NCI-H2081 (cell line): ENCODE data around the gene SPATA13.
A peak's percentile ranks its signal among the peaks of the same experiment; 100 is the strongest.

Source experiments
- DNase-seq, 2 experiments: peaks; one replicate each; lab custom pipeline; 2025; lab: John Stamatoyannopoulos, UW

Gene SPATA13

GRCh38 chr13:24223341-24224231 lies 63.1 kb downstream of the SPATA13 start:
- no peak for DNase-seq

GRCh38 chr13:24224232-24224680 lies 63.7 kb downstream of the SPATA13 start:
- DNase-seq: no peak

DNA sequence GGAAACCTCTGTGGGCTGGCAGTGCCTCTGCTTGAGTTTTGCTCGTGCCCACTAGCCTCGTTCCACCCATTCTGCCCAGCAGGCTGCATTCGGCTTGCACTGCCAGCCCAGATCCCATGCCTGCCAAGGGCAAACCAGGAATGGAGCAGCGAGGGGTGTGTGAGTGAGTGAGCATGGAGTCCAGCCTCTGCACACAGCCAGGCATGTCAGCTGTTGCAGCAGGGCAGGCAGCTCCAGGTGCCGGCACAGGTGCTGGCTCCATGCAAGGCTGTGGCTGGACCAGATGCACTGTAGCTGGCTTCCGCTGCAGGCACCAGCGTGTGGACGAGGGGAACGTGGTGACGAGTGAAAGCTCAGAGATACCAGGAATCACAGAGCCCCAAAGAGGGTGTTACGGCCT lies 64.5 kb downstream of the SPATA13 start:
- DNase-seq: no peak

DNA sequence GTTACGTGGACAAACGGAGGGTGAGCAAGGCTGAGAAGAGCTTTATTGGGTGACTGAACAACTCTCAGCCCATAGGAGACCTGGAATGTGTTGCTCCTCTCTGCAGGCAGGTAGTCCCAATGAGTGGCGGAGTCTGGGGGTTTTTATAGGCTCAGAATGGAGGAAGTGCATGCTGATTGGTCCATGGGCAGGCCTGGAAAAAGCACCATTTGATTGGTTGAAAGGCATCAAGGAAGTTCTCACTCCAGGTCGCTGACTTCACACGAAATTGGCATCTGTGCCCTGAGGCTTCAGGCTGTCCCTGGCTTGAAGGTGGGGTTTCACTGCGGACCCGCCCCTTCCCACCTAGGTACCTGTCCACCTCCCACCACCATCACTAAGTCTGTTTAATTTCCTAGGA lies 65.4 kb downstream of the SPATA13 start:
- DNase-seq: no peak

- DNase-seq: no peak
Observed at GRCh38 chr13:24226762-24227161, 66.2 kb downstream of the SPATA13 start.

DNA sequence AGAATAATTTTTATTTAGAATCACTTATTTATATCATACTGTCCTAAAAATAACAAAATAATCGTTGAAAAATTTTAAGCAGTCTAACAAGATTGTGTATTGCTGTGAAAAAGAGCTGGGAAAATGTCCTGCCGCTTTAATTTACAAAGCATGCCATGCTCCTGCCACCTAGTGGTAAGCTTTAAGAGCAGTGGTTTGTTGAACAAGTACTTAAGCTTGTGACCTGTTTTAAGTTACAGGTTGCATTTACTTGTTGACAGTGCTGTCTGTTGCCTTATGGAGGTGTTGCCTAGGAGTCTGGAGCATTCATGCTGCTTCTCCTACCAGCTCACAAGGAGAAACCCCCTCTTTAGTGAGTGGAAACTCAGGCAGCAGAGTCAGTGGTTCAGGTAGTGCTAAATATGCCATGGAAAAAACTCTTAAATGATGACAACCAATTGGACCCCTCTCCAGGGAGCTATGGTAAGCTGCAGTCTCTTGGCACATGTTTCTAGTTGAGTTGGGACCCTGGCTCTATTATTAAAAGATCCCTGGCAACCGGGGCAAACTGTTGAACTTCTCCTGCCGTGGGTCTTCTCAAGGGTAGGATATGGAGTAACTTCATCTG lies 68.4 kb downstream of the SPATA13 start:
- peak; percentile 37 to 60 for DNase-seq

GRCh38 chr13:24230428-24231072 lies 70.0 kb downstream of the SPATA13 start:
- DNase-seq: no peak

- DNase-seq: no peak
Observed at GRCh38 chr13:24231377-24231776, 70.9 kb downstream of the SPATA13 start.

DNA sequence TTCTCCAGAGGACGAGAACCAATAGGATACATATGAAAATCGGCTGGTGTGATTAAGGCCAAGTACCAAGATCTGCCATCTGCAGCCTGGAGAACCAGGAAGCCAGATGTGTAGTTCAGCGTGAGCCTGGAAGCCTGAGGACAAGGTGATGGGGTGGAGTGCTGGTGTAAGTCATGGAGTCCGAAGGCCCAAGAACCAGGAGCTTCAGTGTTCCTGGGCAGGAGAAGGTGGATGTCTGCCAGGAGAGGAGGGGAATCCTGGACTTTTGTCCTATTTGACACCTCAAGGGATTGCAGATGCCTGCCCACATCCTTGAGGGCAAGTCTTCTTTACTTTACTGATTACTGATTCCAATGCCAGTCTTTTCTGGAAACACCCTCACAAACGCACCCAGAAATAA lies 71.5 kb downstream of the SPATA13 start:
- no peak for DNase-seq

- no peak for DNase-seq
Observed at GRCh38 chr13:24232474-24232873, 72.0 kb downstream of the SPATA13 start.

GRCh38 chr13:24233351-24233901 lies 72.9 kb downstream of the SPATA13 start:
- no peak for DNase-seq

GRCh38 chr13:24234200-24234915 lies 73.8 kb downstream of the SPATA13 start:
- DNase-seq: no peak

DNA sequence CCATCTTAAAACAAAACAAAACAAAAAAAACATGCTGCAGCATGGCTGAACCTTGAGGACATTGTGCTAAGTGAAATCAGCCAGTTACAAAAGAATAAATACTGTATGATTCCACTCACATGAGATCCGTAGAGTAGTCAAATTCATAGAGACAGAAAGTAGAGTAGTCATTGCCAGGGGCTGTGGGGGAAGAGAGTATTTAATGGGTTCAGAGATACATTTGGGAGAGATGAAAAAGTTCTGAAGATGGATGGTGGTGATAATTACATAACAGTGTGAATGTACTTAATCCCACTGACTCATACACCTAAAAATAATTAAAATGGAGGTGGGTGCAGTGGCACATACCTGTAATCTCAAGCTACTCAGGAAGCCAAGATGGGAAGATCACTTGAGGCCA lies 76.8 kb downstream of the SPATA13 start:
- DNase-seq: no peak

GRCh38 chr13:24241336-24241735 lies 80.8 kb downstream of the SPATA13 start:
- DNase-seq: no peak

DNA sequence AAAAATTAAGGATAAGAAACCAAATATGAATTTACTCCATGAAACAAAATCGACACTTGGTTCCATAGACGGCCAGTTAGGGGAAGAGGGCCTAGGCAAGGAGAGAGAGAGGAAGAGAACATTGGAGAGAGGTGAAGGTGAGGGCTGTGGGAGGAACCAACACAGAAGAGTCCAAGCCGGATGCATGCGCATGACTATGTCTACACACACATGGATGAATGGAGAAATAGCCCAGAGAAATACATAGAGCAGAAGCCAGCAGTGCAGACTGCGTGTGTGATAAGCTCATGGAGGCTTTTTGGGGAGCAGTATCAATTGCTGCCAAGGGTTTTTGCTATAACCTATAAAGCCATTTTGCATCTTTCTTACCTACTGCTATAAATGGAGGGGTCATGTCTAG lies 81.6 kb downstream of the SPATA13 start:
- DNase-seq: no peak

- DNase-seq: no peak
Observed at GRCh38 chr13:24243302-24243701, 82.8 kb downstream of the SPATA13 start.

GRCh38 chr13:24244802-24245201 lies 84.3 kb downstream of the SPATA13 start:
- DNase-seq: no peak

GRCh38 chr13:24247016-24247415 lies 86.5 kb downstream of the SPATA13 start:
- no peak for DNase-seq

DNA sequence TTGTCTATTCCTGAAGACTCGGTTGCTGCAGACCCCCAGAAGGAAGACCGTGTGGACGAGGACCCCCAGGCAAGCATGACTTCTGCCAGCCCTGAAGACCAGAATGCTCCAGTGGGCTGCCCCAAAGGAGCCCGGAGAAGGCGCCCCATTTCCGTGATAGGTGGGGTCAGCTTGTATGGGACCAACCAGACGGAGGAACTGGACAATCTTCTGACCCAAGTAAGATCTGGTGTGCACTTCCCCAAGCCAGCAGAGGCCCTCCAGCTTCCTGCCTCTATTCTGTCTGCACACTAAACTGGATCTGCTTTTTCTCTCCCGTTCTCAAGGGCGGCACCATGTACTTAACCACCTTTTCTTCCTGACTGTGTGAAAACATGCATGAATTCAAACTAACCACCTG lies 89.1 kb downstream of the SPATA13 start:
- no peak for DNase-seq

- no peak for DNase-seq
Observed at GRCh38 chr13:24250376-24251057, 90.0 kb downstream of the SPATA13 start.

GRCh38 chr13:24251525-24251924 lies 91.0 kb downstream of the SPATA13 start:
- no peak for DNase-seq
